B cell (primary cell): ENCODE data around the gene PON3. TPM values are rescaled to one million over a fixed set of nuclear protein-coding genes. Genes with fewer than 3 reads are reported as not detected.

Experiments used
- ATAC-seq: fragments of 200-7000 bp; cut with Tn5 transposase; one replicate; pipeline ENCODE4 v1.10.0; 2021; ENCODE audit warnings: low read depth, mild to moderate bottlenecking, moderate number of reproducible peaks, moderate library complexity
- CTCF ChIA-PET: fragments of 350-600 bp; sonication (Branson Sonifier 250); formaldehyde crosslinking; loops from one replicate; lab custom pipeline; 2021; ENCODE audit warnings: antibody characterized with exemption, inconsistent platforms; lab: Charles Lee
- POLR2A ChIA-PET: fragments of 350-600 bp; sonication (Branson Sonifier 250); formaldehyde crosslinking; loops from one replicate; lab custom pipeline; 2021; ENCODE audit warnings: antibody characterized with exemption; lab: Charles Lee
- DNase-seq: peaks from one replicate; pipeline ENCODE4 v3.0.0; 2013
- H2AFZ ChIP-seq: 2 replicates; pipeline ENCODE4 v1.6.1; 2012; ENCODE audit warnings: mild to moderate bottlenecking, low read depth, low read length; ENCODE audit not compliant: insufficient read depth, poor library complexity, severe bottlenecking
- H3K27ac ChIP-seq, 2 donors: 1 replicate in 1 of 2; 2 replicates in 1 of 2; pipeline ENCODE4 v1.5.1; 2012 to 2013; ENCODE audit warnings: low read length in 2 of 2, mild to moderate bottlenecking in 2 of 2, moderate library complexity in 1 of 2
- H3K27me3 ChIP-seq, 4 experiments: fragments of 200-600 bp in 1 of 4; sonication (generic) in 1 of 4; replicated peaks in 1 of 4; 1 replicate in 2 of 4; 2 replicates in 2 of 4; pipeline versions ENCODE4 v1.6.1 to v1.7.0; 2013 to 2016; ENCODE audit warnings: low read length in 3 of 4, mild to moderate bottlenecking in 2 of 4, mixed read lengths in 1 of 4, moderate library complexity in 1 of 4; ENCODE audit not compliant: insufficient read depth in 4 of 4, control insufficient read depth in 3 of 4; ENCODE audit errors: control extremely low read depth in 1 of 4
- H3K36me3 ChIP-seq, 2 experiments: replicated peaks in 1 of 2; 1 replicate in 1 of 2; 2 replicates in 1 of 2; pipeline versions ENCODE4 v1.6.1 to v1.7.1; 2013; ENCODE audit warnings: low read length in 1 of 2; ENCODE audit not compliant: insufficient read depth in 2 of 2, control insufficient read depth in 1 of 2; ENCODE audit errors: control extremely low read depth in 1 of 2, extremely low read depth in 1 of 2
- H3K4me1 ChIP-seq, 2 donors: fragments of 200-600 bp in 1 of 2; sonication (generic) in 1 of 2; 1 replicate in 1 of 2; 2 replicates in 1 of 2; pipeline versions ENCODE4 v1.5.1 to v1.6.1; 2013 to 2017; ENCODE audit warnings: low read length in 2 of 2; ENCODE audit not compliant: control insufficient read depth in 2 of 2, insufficient read depth in 2 of 2
- H3K4me2 ChIP-seq: replicated peaks from 2 replicates; pipeline ENCODE3; 2012; ENCODE audit warnings: mild to moderate bottlenecking, low read depth, low read length; ENCODE audit not compliant: poor library complexity, severe bottlenecking
- H3K4me3 ChIP-seq, 5 experiments: fragments of 200-600 bp in 1 of 5; sonication (generic) in 1 of 5; 1 replicate in 3 of 5; 2 replicates in 2 of 5; pipeline versions ENCODE4 v1.5.1 to v1.7.0; 2011 to 2016; ENCODE audit warnings: low read length in 4 of 5, mild to moderate bottlenecking in 4 of 5, low read depth in 2 of 5, control low read depth in 1 of 5, moderate library complexity in 1 of 5; ENCODE audit not compliant: insufficient read depth in 1 of 5; ENCODE audit errors: control extremely low read depth in 1 of 5, extremely low read depth in 1 of 5
- H3K79me2 ChIP-seq: fragments of 200-600 bp; sonication (generic); one replicate; pipeline ENCODE4 v1.6.0; 2016; ENCODE audit warnings: low read length; ENCODE audit not compliant: control insufficient read depth, insufficient read depth
- H3K9ac ChIP-seq: fragments of 200-600 bp; sonication (generic); 2 replicates; pipeline ENCODE4 v1.6.1; 2017; ENCODE audit warnings: mild to moderate bottlenecking, low read length, moderate library complexity
- H3K9me3 ChIP-seq, 3 donors: one replicate each; pipeline versions ENCODE4 v1.6.1 to v1.7.1; 2013; ENCODE audit warnings: low read length in 2 of 3; ENCODE audit not compliant: control insufficient read depth in 2 of 3, insufficient read depth in 1 of 3; ENCODE audit errors: control extremely low read depth in 1 of 3
- H4K20me1 ChIP-seq: 2 replicates; pipeline ENCODE4 v1.6.0; 2012; ENCODE audit warnings: mild to moderate bottlenecking, low read length; ENCODE audit not compliant: insufficient read depth, control insufficient read depth, poor library complexity, severe bottlenecking
- H3K27ac Mint-ChIP-seq: one replicate; pipeline ENCODE4 v1.8.0; 2021; ENCODE audit warnings: mixed read lengths
- H3K27me3 Mint-ChIP-seq: one replicate; pipeline ENCODE4 v1.8.0; 2021; ENCODE audit warnings: mixed read lengths
- H3K4me1 Mint-ChIP-seq: one replicate; pipeline ENCODE4 v1.8.0; 2021; ENCODE audit warnings: mixed read lengths
- H3K4me3 Mint-ChIP-seq: one replicate; pipeline ENCODE4 v1.8.0; 2021; ENCODE audit warnings: mixed read lengths
- H3K9me3 Mint-ChIP-seq: one replicate; pipeline ENCODE4 v1.8.0; 2022; ENCODE audit warnings: mixed read lengths; ENCODE audit not compliant: insufficient read depth
- CTCF ChIP-seq: fragments of 200-600 bp; IDR thresholded peaks from one replicate; pipeline ENCODE4 v1.8.0; 2022; ENCODE audit warnings: antibody characterized with exemption, mild to moderate bottlenecking
- EZH2 ChIP-seq: IDR thresholded peaks from 2 replicates; pipeline ENCODE4 v1.6.1; 2012; ENCODE audit warnings: borderline replicate concordance, low read depth, mild to moderate bottlenecking, moderate library complexity, low read length; ENCODE audit not compliant: insufficient read depth, poor library complexity, severe bottlenecking
- WGBS: methylation state at CpG from one replicate; pipeline ENCODE4 v1.1.5; 2013; ENCODE audit warnings: missing lambda C conversion rate; ENCODE audit not compliant: insufficient coverage; 5-methylcytosine and 5-hydroxymethylcytosine counted together
- intact Hi-C: fragments of 100-400 bp; cut with micrococcal nuclease; formaldehyde crosslinking; loops from one replicate; pipeline ENCODE4 v1.10.0; 2022
- polyA plus RNA-seq: library from polyadenylated mRNA; depleted of rRNA; stranded (reverse); fragments of >200 nt; gene quantifications from 2 replicates; pipeline ENCODE4 v1.2.3, GENCODE V29; 2012
- total RNA-seq, 2 donors: library from RNA; stranded (reverse); fragments of 120-200 nt in 1 of 2; gene quantifications; 1 replicate in 1 of 2; 2 replicates in 1 of 2; pipeline versions ENCODE4 v1.2.3 to v1.2.4, GENCODE V29; 2013 to 2022

PON3 gene
- total and polyA plus RNA-seq, 2 donors (not counting 1 experiment from before 2014, with no cell fraction given) = not detected

GRCh38 chr7:95342029-95342428 is 54.1 kb downstream of the PON3 start:
- H3K27me3 ChIP-seq = no peaks in the 10 kb centered on the region
- peaks cover 2% of the 10 kb centered on the region for H3K27me3 Mint-ChIP-seq
- H3K27ac Mint-ChIP-seq = no peak overlapping the region

GRCh38 chr7:95340491-95340890 is 55.7 kb downstream of the PON3 start:
- no peak overlapping the region for H3K4me3 Mint-ChIP-seq
- H3K27me3 Mint-ChIP-seq = peaks cover 2% of the 10 kb centered on the region
- Histone ChIP-seq H3K36me3 (no peaks in the 10 kb centered on the region), H3K9ac (no peak overlapping the region), H3K4me3 (no peak overlapping the region), H3K9me3 (no peaks in the 10 kb centered on the region), H3K4me1 (no peaks in the 10 kb centered on the region), H3K27me3 (no peaks in the 10 kb centered on the region), H3K4me2 (no peak overlapping the region), H3K27ac (no peak overlapping the region), H4K20me1 (no peaks in the 10 kb centered on the region), H2AFZ (no peak overlapping the region), H3K79me2 (no peaks in the 10 kb centered on the region)
- ATAC-seq (no peak), DNase-seq (no peak)
- H3K27ac Mint-ChIP-seq = no peak overlapping the region
- no peaks in the 10 kb centered on the region for H3K4me1 Mint-ChIP-seq
- CTCF ChIA-PET = no interaction called here
- H3K9me3 Mint-ChIP-seq = no peaks in the 10 kb centered on the region
- 83% methylated on average over 1 of the region's 2 CpGs for WGBS
- intact Hi-C loops = loop anchor here (10.0 kb wide), 1 partner anchor 134 kb away; no protein-coding TSS in a partner anchor
- POLR2A ChIA-PET = no interaction called here
- TF ChIP-seq EZH2 (no peak), CTCF (no peak)

More at GRCh38 chr7:95342029-95342428, 54.1 kb downstream of the PON3 start:
- TF ChIP-seq EZH2 (no peak), CTCF (no peak)
- CTCF ChIA-PET = no interaction called here
- H2AFZ ChIP-seq = no peak overlapping the region
- intact Hi-C loops = loop anchor here (10.0 kb wide), 1 partner anchor 133 kb away; no protein-coding TSS in a partner anchor
- no peak overlapping the region for H3K4me2 ChIP-seq
- 72% methylated on average over 3 of the region's 3 CpGs for WGBS
- no peak overlapping the region for H3K4me3 ChIP-seq
- no peak for ATAC-seq
- POLR2A ChIA-PET = no interaction called here
- no peaks in the 10 kb centered on the region for H3K79me2 ChIP-seq
- H3K4me3 Mint-ChIP-seq = no peak overlapping the region
- H3K9ac ChIP-seq = no peak overlapping the region
- H3K9me3 ChIP-seq = no peaks in the 10 kb centered on the region
- no peaks in the 10 kb centered on the region for H3K9me3 Mint-ChIP-seq
- no peaks in the 10 kb centered on the region for H3K36me3 ChIP-seq
- H3K27ac ChIP-seq = no peak overlapping the region
- H3K4me1 Mint-ChIP-seq = no peaks in the 10 kb centered on the region
- no peaks in the 10 kb centered on the region for H3K4me1 ChIP-seq
- H4K20me1 ChIP-seq = no peaks in the 10 kb centered on the region
- DNase-seq = no peak
